GM21737 (cell line): ENCODE measurements around the gene SEMA5A.

Source experiments
- ATAC-seq: cut with Tn5 transposase; IDR thresholded peaks from one replicate; pipeline ENCODE4 v1.9.1; 2021; ENCODE audit warnings: mild to moderate bottlenecking, moderate library complexity; ENCODE audit not compliant: unreplicated experiment

SEMA5A gene

DNA sequence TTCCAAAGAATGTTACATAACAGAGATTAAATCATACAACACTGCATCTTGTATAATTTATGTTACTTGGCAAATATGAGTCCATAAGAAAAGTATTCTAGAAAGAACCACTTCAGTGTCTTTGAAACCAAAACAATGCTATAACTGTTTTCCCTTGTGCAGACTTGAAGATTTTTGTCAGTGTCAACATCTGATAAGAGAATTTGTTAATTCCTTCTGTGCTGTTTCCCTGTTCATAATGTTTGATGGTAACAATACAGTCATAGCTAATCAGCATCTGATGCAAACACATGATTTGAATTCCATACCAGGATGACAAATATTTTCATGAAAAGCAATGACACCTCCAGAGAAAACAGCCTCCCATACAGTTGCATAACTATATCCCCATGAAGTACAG lies 306.8 kb downstream of the SEMA5A start:
- ATAC-seq, result no peak

- ATAC-seq, result no peak
Observed at GRCh38 chr5:9233712-9234111, 312.2 kb downstream of the SEMA5A start.

DNA sequence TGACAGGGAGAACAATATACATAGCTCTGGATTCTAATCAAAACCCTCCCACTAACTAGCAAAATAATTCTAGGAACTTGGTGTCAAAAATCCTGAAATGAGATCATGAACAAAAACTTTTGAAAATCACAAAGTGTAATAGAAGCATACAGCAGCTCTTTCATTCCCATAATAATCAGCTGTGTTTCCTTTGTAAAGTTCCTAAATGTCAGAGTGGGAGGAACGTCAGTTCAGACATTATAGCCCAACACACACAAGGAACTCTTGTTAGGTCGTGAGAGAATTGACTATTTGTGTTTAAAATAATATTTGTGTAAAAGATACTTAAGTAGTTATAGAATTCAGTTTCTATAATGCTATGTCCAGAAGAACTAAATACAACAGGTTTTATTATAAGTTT lies 312.8 kb downstream of the SEMA5A start:
- ATAC-seq, result no peak

DNA sequence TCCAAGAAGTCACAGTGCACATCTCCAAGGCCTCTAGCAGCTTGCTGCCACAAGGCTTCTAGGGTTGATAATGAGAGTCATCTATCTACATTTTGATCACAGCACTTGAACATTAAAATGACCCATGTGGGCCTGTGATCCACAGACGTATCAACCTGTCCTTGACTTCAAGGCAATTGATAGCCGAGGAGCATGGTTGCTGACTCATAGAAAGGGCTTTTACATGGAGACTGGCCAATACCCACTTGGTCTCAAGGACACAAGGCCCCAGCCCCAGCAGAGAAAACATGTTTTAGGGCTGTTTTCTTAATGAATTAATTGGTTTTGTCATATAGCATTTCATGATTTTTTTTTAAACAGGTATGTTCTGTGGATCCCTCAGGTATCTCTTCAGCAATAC lies 314.0 kb downstream of the SEMA5A start:
- no peak for ATAC-seq

DNA sequence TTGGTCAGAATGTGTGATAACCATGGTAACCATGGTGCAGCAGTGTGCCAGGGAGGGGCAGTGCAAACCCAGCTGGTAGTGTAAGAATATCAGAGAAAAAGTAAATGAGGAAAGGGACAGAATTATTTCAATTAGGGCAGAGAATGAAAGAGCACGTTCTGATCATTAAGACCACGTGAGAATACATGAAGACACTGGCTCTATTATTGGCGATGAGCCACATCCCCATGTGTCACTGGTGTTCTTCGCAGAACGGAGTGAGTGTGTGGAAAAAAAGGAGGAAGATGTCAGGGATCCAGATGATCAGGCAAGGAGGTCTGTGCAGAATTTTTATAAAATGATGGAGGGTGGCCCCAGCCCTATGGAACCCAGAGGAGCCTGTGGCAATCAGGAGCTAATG lies 315.5 kb downstream of the SEMA5A start:
- ATAC-seq, result no peak

- no peak for ATAC-seq
Observed at GRCh38 chr5:9226016-9226536, 319.8 kb downstream of the SEMA5A start.

GRCh38 chr5:9222054-9222976 lies 323.6 kb downstream of the SEMA5A start:
- no peak for ATAC-seq

DNA sequence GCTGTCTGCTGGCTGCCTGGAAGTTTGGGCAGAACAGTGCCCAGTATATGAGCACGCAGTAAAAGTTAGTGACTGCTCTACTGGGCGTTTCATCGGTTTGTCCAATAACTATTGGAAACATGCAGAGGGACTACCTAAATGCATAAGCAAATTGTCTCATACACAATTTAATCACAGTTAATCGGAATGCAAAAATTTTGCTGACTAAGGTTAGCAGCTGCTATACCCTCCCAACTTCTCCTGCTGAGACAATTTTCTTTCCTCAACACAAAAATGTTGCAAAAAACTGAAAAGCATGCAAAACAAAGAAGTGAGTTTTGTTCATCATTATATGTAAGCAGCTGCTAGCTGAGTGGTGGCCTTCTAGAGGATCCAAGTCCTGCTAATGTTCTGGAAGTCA lies 327.5 kb downstream of the SEMA5A start:
- no peak for ATAC-seq

DNA sequence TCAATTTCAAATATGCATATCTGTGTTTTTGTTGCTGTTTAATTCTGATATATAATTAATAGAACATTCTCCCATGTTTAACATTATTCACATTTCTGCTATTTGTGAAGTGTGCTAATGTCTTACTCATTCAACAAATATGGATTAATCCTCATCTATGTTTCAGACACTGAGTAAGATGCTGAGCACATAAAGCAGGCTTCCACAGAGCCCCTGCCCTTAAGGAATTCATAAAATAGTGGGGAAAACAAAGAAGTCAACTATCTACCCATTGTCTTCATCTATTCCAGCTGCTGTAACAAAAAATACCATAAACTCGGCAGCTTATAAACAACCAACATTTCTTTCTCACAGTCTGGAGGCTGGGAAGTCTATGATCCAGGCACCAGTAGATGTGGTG lies 333.3 kb downstream of the SEMA5A start:
- no peak for ATAC-seq

GRCh38 chr5:9209846-9210492 lies 335.9 kb downstream of the SEMA5A start:
- no peak for ATAC-seq

- ATAC-seq, result no peak
Observed at GRCh38 chr5:9207817-9208418, 338.0 kb downstream of the SEMA5A start.

GRCh38 chr5:9202636-9203035 lies 343.2 kb downstream of the SEMA5A start:
- ATAC-seq, result no peak

- no peak for ATAC-seq
Observed at GRCh38 chr5:9201761-9202160, 344.1 kb downstream of the SEMA5A start.

GRCh38 chr5:9201011-9201410 lies 344.9 kb downstream of the SEMA5A start:
- no peak for ATAC-seq

DNA sequence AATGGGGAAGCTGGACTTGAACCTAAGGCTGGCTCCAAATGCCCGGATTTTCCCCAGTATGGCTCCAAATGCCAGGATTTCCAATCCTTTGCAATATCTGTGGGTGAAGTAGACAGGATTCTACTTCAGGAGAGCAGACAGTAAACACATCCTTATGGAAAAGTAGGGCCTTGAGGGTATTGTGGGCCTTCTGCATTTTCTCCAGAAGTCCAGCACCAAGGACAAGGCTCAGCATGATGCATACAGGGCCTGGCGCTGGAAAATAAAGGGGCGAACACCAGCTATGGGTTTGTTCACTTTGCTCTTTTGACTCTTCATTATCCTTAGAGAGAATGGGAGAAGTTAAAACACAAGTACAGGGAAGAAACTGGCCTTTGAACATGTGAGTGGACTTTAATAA lies 347.5 kb downstream of the SEMA5A start:
- no peak for ATAC-seq

- peak; percentile 80 for ATAC-seq
Observed at GRCh38 chr5:9197881-9198260, 348.0 kb downstream of the SEMA5A start.

- ATAC-seq, result no peak
Observed at GRCh38 chr5:9196403-9197227, 349.3 kb downstream of the SEMA5A start.

- no peak for ATAC-seq
Observed at GRCh38 chr5:9194509-9194908, 351.4 kb downstream of the SEMA5A start.

DNA sequence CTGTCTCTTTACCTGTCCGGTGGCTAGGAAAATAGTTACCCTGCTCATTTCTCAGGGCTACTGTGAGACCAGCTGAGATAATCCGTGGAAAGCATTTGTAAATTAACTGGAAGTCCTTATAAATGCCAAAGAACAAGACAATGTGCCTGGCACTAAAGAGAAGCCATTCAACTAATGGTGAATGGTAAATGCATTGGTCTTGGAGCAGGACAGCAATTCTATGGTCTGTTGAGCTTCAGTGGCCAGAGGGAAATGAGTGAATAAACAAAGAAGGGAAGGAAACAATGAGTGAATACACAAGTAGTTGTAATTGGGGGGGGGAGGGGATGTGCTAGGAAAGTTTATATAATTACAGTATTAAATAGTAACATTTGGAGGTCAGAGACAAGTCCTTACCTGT lies 353.6 kb downstream of the SEMA5A start:
- ATAC-seq, result no peak

- no peak for ATAC-seq
Observed at GRCh38 chr5:9189681-9190080, 356.2 kb downstream of the SEMA5A start.

DNA sequence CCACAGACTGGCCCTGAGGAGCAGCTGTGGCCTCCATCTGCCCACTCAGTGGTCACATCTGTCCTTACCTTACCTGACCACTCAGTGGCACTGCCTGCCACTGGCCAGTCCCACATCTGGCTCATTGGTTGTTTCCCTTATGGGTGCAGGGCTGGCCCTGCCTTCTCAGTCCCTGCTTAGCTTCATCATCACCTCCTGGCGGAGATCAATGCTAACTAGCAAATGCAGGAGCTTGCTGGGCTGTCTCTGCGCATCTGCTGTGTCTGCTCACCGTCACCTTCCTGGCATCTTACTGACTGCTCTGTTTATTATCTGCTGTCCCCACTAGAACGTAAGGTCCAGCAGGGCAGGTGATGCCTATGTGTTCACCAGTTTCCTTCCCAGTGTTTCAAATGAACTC lies 356.9 kb downstream of the SEMA5A start:
- no peak for ATAC-seq
